H1 (cell line): Measurements from ENCODE around the gene IRF3. TPM values are rescaled to one million over a fixed set of nuclear protein-coding genes. Genes with fewer than 3 reads are reported as not detected.

ENCODE experiments used
- CTCF ChIA-PET: fragments of 300-600 bp; sonication (Branson Sonifier 250); formaldehyde crosslinking; loops from one replicate; lab custom pipeline; 2021; ENCODE audit not compliant: partially characterized antibody; lab: Charles Lee
- POLR2A ChIA-PET: fragments of 300-600 bp; sonication (Branson Sonifier 250); formaldehyde crosslinking; loops from one replicate; lab custom pipeline; 2021; ENCODE audit warnings: inconsistent platforms; ENCODE audit not compliant: partially characterized antibody; lab: Charles Lee
- DNase-seq, 2 experiments: peaks; one replicate each; pipeline versions ENCODE4 v3.0.0 to v3.0.0-alpha.2; 2010 to 2022; ENCODE audit warnings: low spot score in 2 of 2, low read depth in 1 of 2, mixed read lengths in 1 of 2
- FAIRE-seq: peaks from 2 replicates; lab custom pipeline; 2011; peaks lifted over from hg19 to GRCh38; lab: Jason Lieb, UNC
- H2AFZ ChIP-seq: 2 replicates; pipeline ENCODE4 v1.8.1; 2012; ENCODE audit warnings: low read length, inconsistent platforms
- H2AK5ac ChIP-seq: 2 replicates; pipeline ENCODE4 v1.6.1; 2013; ENCODE audit warnings: low read depth, low read length
- H2BK120ac ChIP-seq: replicated peaks from 2 replicates; pipeline ENCODE3; 2013; ENCODE audit warnings: low read depth, low read length, inconsistent platforms
- H2BK12ac ChIP-seq: 2 replicates; pipeline ENCODE4 v1.6.1; 2013; ENCODE audit warnings: low read depth, low read length
- H2BK15ac ChIP-seq: 2 replicates; pipeline ENCODE4 v1.6.1; 2013; ENCODE audit warnings: low read length
- H2BK20ac ChIP-seq: 2 replicates; pipeline ENCODE4 v1.6.1; 2013; ENCODE audit warnings: low read length
- H2BK5ac ChIP-seq: 2 replicates; pipeline ENCODE4 v1.6.1; 2013; ENCODE audit warnings: low read depth, low read length
- H3K14ac ChIP-seq: 2 replicates; pipeline ENCODE4 v1.6.1; 2013; ENCODE audit warnings: inconsistent platforms; ENCODE audit not compliant: insufficient read length
- H3K18ac ChIP-seq: 2 replicates; pipeline ENCODE4 v1.6.1; 2013; ENCODE audit warnings: low read length; ENCODE audit errors: extremely low read depth
- H3K23ac ChIP-seq: 2 replicates; pipeline ENCODE4 v1.6.1; 2013; ENCODE audit warnings: inconsistent platforms; ENCODE audit not compliant: insufficient read length
- H3K23me2 ChIP-seq: 2 replicates; pipeline ENCODE4 v1.6.1; 2013; ENCODE audit warnings: low read depth, low read length
- H3K27ac ChIP-seq: 2 replicates; pipeline ENCODE4 v1.6.1; 2011; ENCODE audit warnings: low read depth, low read length, inconsistent platforms
- H3K27me3 ChIP-seq, 4 experiments: replicated peaks in 1 of 4; 1 replicate in 1 of 4; 2 replicates in 3 of 4; pipeline versions ENCODE4 v1.6.1 to v1.8.1; 2011 to 2013; ENCODE audit warnings: low read length in 3 of 4, mild to moderate bottlenecking in 3 of 4, inconsistent platforms in 2 of 4, mixed read lengths in 2 of 4, moderate library complexity in 1 of 4; ENCODE audit not compliant: control insufficient read depth in 3 of 4, insufficient read depth in 3 of 4; ENCODE audit errors: extremely low read depth in 1 of 4
- H3K36me3 ChIP-seq, 4 experiments: 2 replicates each; pipeline versions ENCODE4 v1.6.1 to v1.8.1; 2011 to 2013; ENCODE audit warnings: mild to moderate bottlenecking in 4 of 4, low read length in 3 of 4, moderate library complexity in 2 of 4, control low read depth in 1 of 4, inconsistent platforms in 1 of 4; ENCODE audit not compliant: insufficient read depth in 4 of 4, control insufficient read depth in 2 of 4
- H3K4ac ChIP-seq: replicated peaks from 2 replicates; pipeline ENCODE3; 2013; ENCODE audit warnings: low read length, low read depth, mixed read lengths, inconsistent platforms; ENCODE audit not compliant: insufficient read length
- H3K4me1 ChIP-seq, 4 experiments: replicated peaks in 1 of 4; 1 replicate in 1 of 4; 2 replicates in 3 of 4; pipeline versions ENCODE4 v1.6.1 to v1.8.1; 2011 to 2013; ENCODE audit warnings: low read length in 3 of 4, inconsistent platforms in 2 of 4, mixed read lengths in 1 of 4; ENCODE audit not compliant: insufficient read depth in 4 of 4, control insufficient read depth in 3 of 4
- H3K4me2 ChIP-seq, 2 experiments: 2 replicates each; pipeline versions ENCODE4 v1.6.1 to v1.8.1; 2011 to 2013; ENCODE audit warnings: low read depth in 2 of 2, low read length in 2 of 2, control low read depth in 1 of 2, inconsistent platforms in 1 of 2, mild to moderate bottlenecking in 1 of 2; ENCODE audit not compliant: insufficient read depth in 1 of 2
- H3K4me3 ChIP-seq, 4 experiments: fragments of 200-600, 300-600 bp in 1 of 4; sonication (generic), shearing (Covaris generic), sonication (Bioruptor Twin) in 1 of 4; 2 replicates each; pipeline versions ENCODE4 v1.5.1 to v1.8.1; 2011 to 2016; ENCODE audit warnings: low read length in 4 of 4, low read depth in 3 of 4, control low read depth in 2 of 4, inconsistent platforms in 2 of 4, mild to moderate bottlenecking in 2 of 4, mixed read lengths in 1 of 4, moderate library complexity in 1 of 4; ENCODE audit not compliant: insufficient read depth in 2 of 4; ENCODE audit errors: extremely low read depth in 1 of 4
- H3K56ac ChIP-seq: replicated peaks from 2 replicates; pipeline ENCODE3; 2013; ENCODE audit warnings: low read depth, mild to moderate bottlenecking, mixed read lengths, low read length, inconsistent platforms; ENCODE audit not compliant: insufficient read length
- H3K79me1 ChIP-seq: 2 replicates; pipeline ENCODE4 v1.6.1; 2013; ENCODE audit warnings: low read depth, low read length, control low read depth
- H3K79me2 ChIP-seq, 2 experiments: 2 replicates each; pipeline versions ENCODE4 v1.6.1 to v1.8.1; 2012 to 2013; ENCODE audit warnings: low read length in 2 of 2, mild to moderate bottlenecking in 2 of 2, inconsistent platforms in 1 of 2; ENCODE audit not compliant: insufficient read depth in 2 of 2, control insufficient read depth in 1 of 2
- H3K9ac ChIP-seq, 4 experiments: replicated peaks in 1 of 4; 1 replicate in 1 of 4; 2 replicates in 3 of 4; pipeline versions ENCODE4 v1.6.1 to v1.8.1; 2011 to 2013; ENCODE audit warnings: low read depth in 3 of 4, low read length in 3 of 4, control low read depth in 2 of 4, mild to moderate bottlenecking in 2 of 4, moderate library complexity in 2 of 4, inconsistent platforms in 1 of 4; ENCODE audit errors: extremely low read depth in 1 of 4
- H3K9me3 ChIP-seq, 2 experiments: 2 replicates each; pipeline versions ENCODE4 v1.6.1 to v1.8.1; 2012 to 2013; ENCODE audit warnings: mild to moderate bottlenecking in 2 of 2, moderate library complexity in 2 of 2, control low read depth in 1 of 2, inconsistent platforms in 1 of 2, low read depth in 1 of 2, low read length in 1 of 2, mixed read lengths in 1 of 2; ENCODE audit not compliant: insufficient read depth in 2 of 2
- H4K20me1 ChIP-seq, 2 experiments: replicated peaks in 1 of 2; 2 replicates each; pipeline versions ENCODE3 to v1.8.1; 2011 to 2013; ENCODE audit warnings: inconsistent platforms in 2 of 2, low read length in 2 of 2, mild to moderate bottlenecking in 1 of 2; ENCODE audit not compliant: insufficient read depth in 2 of 2, control insufficient read depth in 1 of 2
- H4K5ac ChIP-seq: 2 replicates; pipeline ENCODE4 v1.6.1; 2013; ENCODE audit warnings: low read length, low read depth, mixed read lengths, inconsistent platforms; ENCODE audit not compliant: insufficient read length
- H4K8ac ChIP-seq: 2 replicates; pipeline ENCODE4 v1.8.0; 2013; ENCODE audit warnings: mild to moderate bottlenecking, moderate library complexity, low read length, inconsistent platforms; ENCODE audit not compliant: insufficient read depth; ENCODE audit errors: extremely low read depth
- H4K91ac ChIP-seq: replicated peaks from 2 replicates; pipeline ENCODE3; 2013; ENCODE audit warnings: low read length, mixed read lengths, inconsistent platforms; ENCODE audit not compliant: insufficient read length
- BCL11A ChIP-seq, 2 experiments: IDR thresholded peaks; one replicate each; pipeline ENCODE4 v1.6.1; 2011; ENCODE audit warnings: low read depth in 2 of 2, low read length in 2 of 2, mild to moderate bottlenecking in 2 of 2
- EZH2 ChIP-seq: fragments of 200-600 bp; sonication (generic); IDR thresholded peaks from 2 replicates; pipeline ENCODE4 v1.7.1; 2012; ENCODE audit warnings: low read depth, mild to moderate bottlenecking, moderate library complexity, low read length, inconsistent platforms; ENCODE audit not compliant: severe bottlenecking
- FOSL1 ChIP-seq: IDR thresholded peaks from 2 replicates; pipeline ENCODE4 v1.6.1; 2011; ENCODE audit warnings: mild to moderate bottlenecking, low read depth, low read length, moderate library complexity; ENCODE audit not compliant: insufficient read depth
- KDM5A ChIP-seq: fragments of 200-600 bp; IDR thresholded peaks from 2 replicates; pipeline ENCODE4 v1.7.1; 2012; ENCODE audit warnings: mild to moderate bottlenecking, low read length, inconsistent platforms, mixed read lengths
- RNF2 ChIP-seq: fragments of 200-900, 300-1000 bp; sonication (generic); IDR thresholded peaks from 2 replicates; pipeline ENCODE4 v1.7.1; 2016; ENCODE audit warnings: borderline replicate concordance, low read depth, mild to moderate bottlenecking, antibody characterized with exemption, low read length; ENCODE audit not compliant: poor library complexity, severe bottlenecking; ENCODE audit errors: missing control alignments
- SUZ12 ChIP-seq: fragments of 200-600 bp; sonication (generic); IDR thresholded peaks from 2 replicates; pipeline ENCODE4 v1.6.1; 2012; ENCODE audit warnings: mild to moderate bottlenecking, inconsistent platforms, low read length, moderate library complexity, mixed read lengths
- TAF1 ChIP-seq: IDR thresholded peaks from 2 replicates; pipeline ENCODE4 v1.6.1; 2011; ENCODE audit warnings: mild to moderate bottlenecking, low read depth, low read length
- ZNF274 ChIP-seq: IDR thresholded peaks from 2 replicates; pipeline ENCODE4 v1.7.0; 2012; ENCODE audit warnings: low read length, borderline replicate concordance; ENCODE audit errors: extremely low read depth
- WGBS, 2 experiments: shearing (Covaris generic) in 1 of 2; methylation state at CpG; one replicate each; pipeline versions ENCODE4 v1.1.6 to v1.1.7; 2013 to 2015; ENCODE audit warnings: low lambda C conversion rate in 2 of 2, mixed read lengths in 2 of 2, inconsistent platforms in 1 of 2, low coverage in 1 of 2, missing lambda C conversion rate in 1 of 2; ENCODE audit not compliant: insufficient replicate concordance in 2 of 2, insufficient coverage in 1 of 2, insufficient read length in 1 of 2; ENCODE audit errors: extremely low coverage in 1 of 2, missing lambda C conversion rate in 1 of 2; 5-methylcytosine and 5-hydroxymethylcytosine counted together
- polyA plus RNA-seq, 7 experiments: library from polyadenylated mRNA; depleted of rRNA in 3 of 7; stranded (reverse) in 5 of 7; unstranded in 2 of 7; fragments of >200 nt in 5 of 7; fragments of 200-250 nt in 2 of 7; gene quantifications; 1 replicate in 5 of 7; 2 replicates in 1 of 7; 4 replicates in 1 of 7; pipeline versions ENCODE4 v1.2.1 to v1.2.3, GENCODE V29; 2011 to 2013; ENCODE audit warnings: missing spikeins in 2 of 7, mixed read lengths in 2 of 7
- total RNA-seq: library from RNA; stranded (reverse); fragmentation: NEBNext Ultra II Directional; extraction: Animal tissue kit (Norgen Biotek cat#: 25700); gene quantifications from 2 replicates; pipeline ENCODE4 v1.2.1, GENCODE V29; 2021
- TF ChIP-seq, protein P1 (sequence below): IDR thresholded peaks from 2 replicates; pipeline ENCODE4 v1.6.1; 2011; ENCODE audit warnings: low read depth, mild to moderate bottlenecking, low read length; ENCODE audit not compliant: insufficient read depth

Gene IRF3
- total and polyA plus RNA-seq, 2 of the 8 experiments (the other 6 are each of a cell fraction or from before 2014, with no cell fraction given), result 103 to 114 TPM

DNA sequence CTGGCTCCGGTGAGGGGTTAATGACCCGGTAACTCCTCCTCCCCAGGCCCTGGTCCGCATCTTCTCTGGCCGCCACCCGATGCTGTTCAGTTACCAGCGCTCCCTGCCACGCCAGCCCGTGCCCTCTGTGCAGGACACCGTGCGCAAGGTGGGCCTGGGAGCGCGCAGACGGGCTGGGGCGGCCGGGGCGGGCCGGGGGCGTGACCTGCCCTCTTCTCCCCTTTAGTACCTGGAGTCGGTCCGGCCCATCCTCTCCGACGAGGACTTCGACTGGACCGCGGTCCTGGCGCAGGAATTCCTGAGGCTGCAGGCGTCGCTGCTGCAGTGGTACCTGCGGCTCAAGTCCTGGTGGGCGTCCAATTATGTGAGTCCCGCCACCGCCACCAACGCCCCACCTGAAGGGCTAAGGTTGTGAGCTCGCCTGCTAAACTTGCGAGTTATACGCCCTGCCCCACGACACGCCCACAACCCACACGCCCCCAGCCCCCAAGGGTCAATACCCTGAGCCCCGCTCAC is 35.7 kb upstream of the IRF3 start:
- no peak overlapping the region for H4K8ac ChIP-seq
- H3K56ac ChIP-seq, result no peak overlapping the region

More for the DNA sequence above, 35.7 kb upstream of the IRF3 start:
- no peak for DNase-seq
- no peak overlapping the region for H3K23ac ChIP-seq
- no peak overlapping the region for H2BK15ac ChIP-seq
- WGBS, 2 experiments, result 94% methylated on average over 35 of the region's 40 CpGs; no CpG with 5 or more reads in 1 of the 2 experiments
- no peaks in the 10 kb centered on the region; a peak in 1 of 4 replicates for H3K79me2 ChIP-seq
- no peak overlapping the region for H2BK5ac ChIP-seq
- H2AK5ac ChIP-seq, result no peak overlapping the region
- no peak overlapping the region for H4K91ac ChIP-seq
- H3K27ac ChIP-seq, result no peak overlapping the region
- H3K9me3 ChIP-seq, result no peaks in the 10 kb centered on the region
- H3K27me3 ChIP-seq, result no peaks in the 10 kb centered on the region
- no peak overlapping the region for H3K4ac ChIP-seq
- H3K23me2 ChIP-seq, result no peaks in the 10 kb centered on the region
- FAIRE-seq, result no peak
- CTCF ChIA-PET, result no interaction called here
- H2BK120ac ChIP-seq, result no peak overlapping the region
- H3K4me2 ChIP-seq, result no peak overlapping the region
- H3K4me1 ChIP-seq, result no peaks in the 10 kb centered on the region
- H3K79me1 ChIP-seq, result no peaks in the 10 kb centered on the region
- H3K36me3 ChIP-seq, result peaks cover 13 to 29% (median 23%) of the 10 kb centered on the region in 4 experiments
- no peak overlapping the region for H2AFZ ChIP-seq
- no peak overlapping the region for H3K18ac ChIP-seq
- no peak for TF ChIP-seq FOSL1
- no peak for TF ChIP-seq BCL11A (IDR thresholded peaks at IDR 0.05; ENCODE audit: low read depth in 2 of 2, low read length in 2 of 2)
- no peak for TF ChIP-seq TAF1
- TF ChIP-seq EZH2, result no peak
- no peak for TF ChIP-seq KDM5A
- no peak for TF ChIP-seq SUZ12
- TF ChIP-seq RNF2, result no peak
- TF ChIP-seq ZNF274, result no peak
- TF ChIP-seq, protein P1, sequence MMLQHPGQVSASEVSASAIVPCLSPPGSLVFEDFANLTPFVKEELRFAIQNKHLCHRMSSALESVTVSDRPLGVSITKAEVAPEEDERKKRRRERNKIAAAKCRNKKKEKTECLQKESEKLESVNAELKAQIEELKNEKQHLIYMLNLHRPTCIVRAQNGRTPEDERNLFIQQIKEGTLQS, result no peak
- TF ChIP-seq, all 59 proteins: peak for 0
- Histone ChIP-seq H2BK20ac (no peak overlapping the region), H4K5ac (no peak overlapping the region), H3K4me3 (no peak overlapping the region), H2BK12ac (no peak overlapping the region), H3K9ac (no peak overlapping the region), H4K20me1 (peaks cover 0 to 1% of the 10 kb centered on the region in 2 experiments), H3K14ac (no peak overlapping the region)
- POLR2A ChIA-PET, result interaction anchor here (0.5 to 1.9 kb wide), 3 partner anchors 11 to 127 kb away, joined by 3 to 8 read pairs (median 4); partner anchors contain the start of gene CPT1C
